GM12872 (cell line): ENCODE measurements around the gene GNS.

ENCODE experiments used
- TF ChIP-seq, protein P1 (sequence below): IDR thresholded peaks from 3 replicates; pipeline ENCODE4 v1.5.1; 2011; ENCODE audit warnings: low read depth, mild to moderate bottlenecking, low read length, moderate library complexity; ENCODE audit not compliant: insufficient read depth

The GNS gene

DNA sequence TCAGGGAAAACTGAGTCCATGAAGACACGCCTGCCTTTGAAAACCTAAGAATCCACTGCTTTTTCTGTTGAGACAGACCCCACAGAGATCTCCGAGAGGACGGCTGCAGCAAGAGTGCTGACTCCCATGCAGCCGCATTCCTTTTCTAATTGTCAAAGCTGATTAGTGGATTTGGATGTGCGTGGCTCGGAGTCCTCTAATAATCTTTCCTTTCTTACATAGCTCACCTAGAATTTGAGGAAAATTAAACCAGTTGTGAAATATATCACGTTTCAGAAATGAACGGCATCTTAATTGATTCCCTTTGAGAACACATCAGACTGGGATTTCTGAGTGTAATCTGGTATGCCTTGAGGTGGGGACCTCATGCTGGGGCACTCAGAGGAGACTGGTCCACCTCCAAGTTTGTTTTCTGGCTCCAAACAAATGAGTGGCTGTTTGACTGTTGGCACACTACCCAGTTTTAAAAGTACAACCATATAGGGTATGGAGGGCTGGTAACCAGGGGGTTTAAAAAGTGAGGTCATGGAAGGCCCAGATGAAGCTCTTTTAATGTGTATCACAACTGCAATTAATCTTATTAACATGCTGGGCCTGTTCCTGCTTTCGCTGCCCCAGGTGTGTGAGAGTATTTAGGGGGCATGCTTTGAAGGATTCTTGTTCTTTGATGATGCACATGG, 85.6 kb downstream of the GNS start:
- TF ChIP-seq, protein P1, sequence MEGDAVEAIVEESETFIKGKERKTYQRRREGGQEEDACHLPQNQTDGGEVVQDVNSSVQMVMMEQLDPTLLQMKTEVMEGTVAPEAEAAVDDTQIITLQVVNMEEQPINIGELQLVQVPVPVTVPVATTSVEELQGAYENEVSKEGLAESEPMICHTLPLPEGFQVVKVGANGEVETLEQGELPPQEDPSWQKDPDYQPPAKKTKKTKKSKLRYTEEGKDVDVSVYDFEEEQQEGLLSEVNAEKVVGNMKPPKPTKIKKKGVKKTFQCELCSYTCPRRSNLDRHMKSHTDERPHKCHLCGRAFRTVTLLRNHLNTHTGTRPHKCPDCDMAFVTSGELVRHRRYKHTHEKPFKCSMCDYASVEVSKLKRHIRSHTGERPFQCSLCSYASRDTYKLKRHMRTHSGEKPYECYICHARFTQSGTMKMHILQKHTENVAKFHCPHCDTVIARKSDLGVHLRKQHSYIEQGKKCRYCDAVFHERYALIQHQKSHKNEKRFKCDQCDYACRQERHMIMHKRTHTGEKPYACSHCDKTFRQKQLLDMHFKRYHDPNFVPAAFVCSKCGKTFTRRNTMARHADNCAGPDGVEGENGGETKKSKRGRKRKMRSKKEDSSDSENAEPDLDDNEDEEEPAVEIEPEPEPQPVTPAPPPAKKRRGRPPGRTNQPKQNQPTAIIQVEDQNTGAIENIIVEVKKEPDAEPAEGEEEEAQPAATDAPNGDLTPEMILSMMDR, result no peak

DNA sequence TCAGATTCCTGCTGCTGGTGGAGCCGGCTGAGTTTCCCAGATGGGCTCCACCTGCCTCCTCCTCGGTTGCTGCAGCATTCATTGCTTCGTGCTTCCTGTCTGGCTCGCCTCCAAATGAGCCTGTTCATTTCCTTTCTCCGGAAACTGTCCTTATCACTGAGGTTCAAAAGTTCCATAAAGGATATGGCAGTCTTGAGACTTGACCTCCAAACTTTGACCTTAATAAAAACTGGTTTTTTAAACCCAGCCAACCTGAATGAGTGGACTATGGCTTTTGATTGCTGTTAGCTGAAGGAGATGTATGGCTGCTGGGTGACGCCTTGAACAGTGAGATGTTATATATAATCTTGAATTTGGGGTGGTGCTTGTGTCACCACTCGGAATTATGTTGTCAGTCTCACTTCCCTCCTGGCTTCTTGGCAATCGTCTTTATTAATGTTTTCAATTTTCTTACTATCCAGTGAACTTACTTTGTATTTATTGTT, 86.2 kb downstream of the GNS start:
- TF ChIP-seq, protein P1, result no peak

- TF ChIP-seq, protein P1, result no peak
Observed at GRCh38 chr12:64671681-64672080, 87.5 kb downstream of the GNS start.

DNA sequence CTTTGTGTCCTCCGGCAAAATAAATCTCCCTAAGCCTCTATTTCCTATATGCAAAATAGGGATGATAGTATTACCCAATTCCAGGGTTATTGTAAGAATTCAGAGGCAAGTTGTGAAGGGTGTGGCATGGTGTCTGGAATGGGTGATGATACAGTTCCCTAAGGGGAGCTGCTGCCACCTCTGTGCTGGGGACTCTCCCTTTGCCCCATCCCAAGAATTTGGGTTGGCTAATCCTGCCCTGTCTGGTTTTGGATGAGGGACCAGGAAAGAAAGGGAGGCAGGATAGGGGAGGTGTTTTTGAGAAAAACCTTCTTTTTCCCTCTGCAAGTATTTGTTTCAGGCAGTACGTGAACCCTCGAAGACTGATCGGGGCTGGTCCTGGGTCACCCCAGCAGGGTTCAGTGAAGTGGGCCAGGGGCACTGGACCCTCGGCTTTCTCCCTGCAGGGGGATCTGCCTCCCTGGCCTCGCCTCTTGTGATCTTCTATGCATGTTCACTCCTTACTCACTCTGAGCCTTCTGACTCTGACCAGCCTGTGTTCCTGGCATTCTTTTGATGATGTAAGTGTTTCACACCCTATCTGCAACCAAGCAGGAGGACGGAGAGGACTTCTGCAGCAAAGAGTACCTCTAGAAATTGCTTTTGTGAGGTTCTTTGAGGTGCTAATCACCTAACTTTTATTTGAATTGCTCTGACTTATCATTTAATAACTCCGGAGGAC, 88.1 kb downstream of the GNS start:
- TF ChIP-seq, protein P1, result no peak

DNA sequence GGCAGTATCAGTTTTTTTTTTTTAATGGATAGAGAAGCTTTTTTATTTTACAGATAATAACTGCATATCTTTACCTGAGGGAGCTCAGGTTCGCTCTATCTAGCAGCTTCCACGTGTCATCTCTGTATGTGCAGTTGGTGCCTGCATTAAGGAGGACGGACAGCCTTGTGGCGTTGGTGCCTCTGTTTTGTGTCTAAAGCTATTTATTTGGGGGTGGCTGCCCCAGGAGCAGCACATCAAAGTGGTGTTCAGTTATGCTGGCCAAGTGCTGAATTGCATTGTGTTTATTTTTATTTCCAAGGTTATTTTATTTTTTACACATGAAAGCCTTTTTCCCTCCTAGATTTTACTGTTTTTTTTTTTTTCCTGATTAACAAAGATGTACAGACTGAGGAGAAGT, 89.2 kb downstream of the GNS start:
- TF ChIP-seq, protein P1, result no peak

GRCh38 chr12:64669270-64669842, 89.8 kb downstream of the GNS start:
- TF ChIP-seq, protein P1, result no peak

- TF ChIP-seq, protein P1, result no peak
Observed at GRCh38 chr12:64667793-64668192, 91.4 kb downstream of the GNS start.
